K562 (cell line): ENCODE results near the gene PI4KA. TPM values are rescaled to one million over a fixed set of nuclear protein-coding genes. Genes with fewer than 3 reads are reported as not detected.

ENCODE experiments used
- CHD7 ChIP-seq: fragments of 200-600 bp; sonication (generic); IDR thresholded peaks from one replicate; pipeline ENCODE4 v1.6.1; 2012; ENCODE audit warnings: mild to moderate bottlenecking, low read depth, low read length, inconsistent platforms
- ETS1 ChIP-seq: conservative IDR thresholded peaks from 2 replicates; pipeline ENCODE4 v1.6.1; 2011; ENCODE audit warnings: low read depth, mild to moderate bottlenecking, low read length; ENCODE audit not compliant: control insufficient read depth
- HMBOX1 ChIP-seq: sonication (generic); IDR thresholded peaks from 2 replicates; pipeline ENCODE4 v1.6.1; 2016
- MCM7 ChIP-seq, 2 experiments: fragments of 450-650 bp; IDR thresholded peaks; 2 replicates each; pipeline ENCODE4 v1.6.1; 2016 to 2018
- NR1H2 ChIP-seq: sonication (generic); formaldehyde crosslinking; IDR thresholded peaks from 2 replicates; pipeline ENCODE4 v1.4.0; 2020; ENCODE audit warnings: mild to moderate bottlenecking, missing genetic modification reagents
- SFPQ ChIP-seq: fragments of 200-400 bp; formaldehyde crosslinking; IDR thresholded peaks from 2 replicates; pipeline ENCODE4 v1.6.1; 2017; ENCODE audit warnings: mild to moderate bottlenecking, low read depth, low read length, moderate library complexity
- YBX1 ChIP-seq: fragments of 450-650 bp; IDR thresholded peaks from 2 replicates; pipeline ENCODE4 v1.7.1; 2016; ENCODE audit warnings: mild to moderate bottlenecking
- ZBED1 ChIP-seq: IDR thresholded peaks from 2 replicates; pipeline ENCODE4 v1.6.1; 2014
- ZC3H4 ChIP-seq: sonication (generic); formaldehyde crosslinking; IDR thresholded peaks from 2 replicates; pipeline ENCODE4 v1.9.0; 2021; ENCODE audit warnings: missing genetic modification reagents, borderline replicate concordance
- ZNF12 ChIP-seq: sonication (generic); formaldehyde crosslinking; IDR thresholded peaks from 2 replicates; pipeline ENCODE4 v1.4.0; 2020; ENCODE audit warnings: mild to moderate bottlenecking, missing genetic modification reagents
- ZNF695 ChIP-seq: fragments of 450-650 bp; formaldehyde crosslinking; IDR thresholded peaks from 2 replicates; pipeline ENCODE4 v1.4.0; 2020; ENCODE audit warnings: mild to moderate bottlenecking, moderate library complexity
- polyA plus RNA-seq, 8 experiments: library from polyadenylated mRNA; depleted of rRNA in 4 of 8; stranded (reverse) in 5 of 8; unstranded in 3 of 8; fragments of >200 nt; fragmentation: Nextera tagmentation in 2 of 8; fragmentation: Illumina TruSeq in 1 of 8; extraction: Ambion mirVana in 2 of 8; extraction: Trizol in 1 of 8; gene quantifications; 2 replicates each; pipeline versions ENCODE4 v1.2.1 to v1.2.3, GENCODE V29; 2011 to 2014; ENCODE audit warnings: inconsistent platforms in 1 of 8, missing spikeins in 1 of 8
- total RNA-seq, 7 experiments: library from RNA; depleted of rRNA in 6 of 7; stranded (reverse); fragments of >200 nt in 6 of 7; fragmentation: Illumina TruSeq in 2 of 7; extraction: Trizol in 2 of 7; gene quantifications; 2 replicates each; pipeline versions ENCODE4 v1.2.1 to v1.2.3, GENCODE V29; 2011 to 2021; ENCODE audit warnings: low replicate concordance in 1 of 7

PI4KA gene
- total and polyA plus RNA-seq, 9 of the 15 experiments (the other 6 are each of a cell fraction or from before 2014, with no cell fraction given) = 7.3 to 187 (median 84.7) TPM

DNA sequence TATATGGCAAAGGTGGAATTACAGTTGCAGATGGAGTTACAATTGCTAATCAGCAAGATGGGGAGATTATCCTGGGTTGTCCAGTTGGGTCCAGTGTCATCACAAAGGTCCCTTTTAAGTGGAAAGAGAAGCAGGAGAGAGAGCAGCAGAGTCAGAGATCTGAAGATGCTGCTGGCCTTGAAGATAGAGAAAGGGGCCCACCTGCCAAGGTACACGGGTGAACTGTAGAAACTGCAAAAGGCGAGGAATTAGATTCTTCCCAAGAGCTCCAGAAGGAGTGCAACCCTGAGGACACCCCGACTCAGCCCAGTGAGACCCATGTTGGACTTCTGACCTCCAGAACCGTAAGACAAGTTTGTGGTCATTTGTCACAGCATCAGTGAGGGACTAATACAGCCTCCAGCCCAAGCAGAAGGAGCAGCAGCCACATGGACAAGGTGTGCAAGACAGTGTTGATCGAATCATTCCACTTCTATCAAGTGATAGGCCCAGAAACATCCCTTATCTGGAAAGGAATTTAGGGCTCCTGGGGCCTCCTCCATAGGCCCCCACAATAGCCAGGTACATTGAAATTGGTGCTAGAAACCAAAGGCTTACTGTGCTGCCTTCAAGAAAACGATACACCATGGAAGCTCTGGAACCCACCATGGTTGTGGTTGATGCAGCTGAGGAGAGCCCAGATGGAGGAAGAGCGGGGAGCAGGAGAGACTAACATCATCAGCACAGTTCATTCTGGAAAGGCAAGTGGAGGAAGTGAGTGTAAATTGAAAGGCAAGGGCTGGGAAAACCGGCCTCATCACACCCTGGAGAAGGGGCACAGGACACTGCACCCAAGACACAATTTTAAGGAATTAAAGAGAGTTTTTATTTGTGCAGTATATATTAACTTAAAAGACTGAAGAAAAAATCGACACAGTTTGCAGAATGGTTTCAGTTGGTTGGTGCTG, 23.5 kb upstream of the PI4KA start (continued):
- TF ChIP-seq CHD7 (peak; percentile 69), HMBOX1 (no peak), ZNF12 (CRISPR knock-in tag) (peak; percentile 96), ZNF695 (CRISPR knock-in tag) (no peak), YBX1 (no peak), ZBED1 (no peak), MCM7 (IDR thresholded peaks at IDR 0.05) (no peak), ETS1 (no peak), SFPQ (no peak), ZC3H4 (CRISPR knock-in tag) (peak; percentile 66; the same call in 1 of the 2 replicates), NR1H2 (no peak)
